ENCODE measurements around the gene GPR146. TPM values are rescaled to one million over a fixed set of nuclear protein-coding genes. Genes with fewer than 3 reads are reported as not detected.
"Not testable (repeated sequence)": the region's sequence is repeated elsewhere in the genome, so short reads cannot be mapped to it uniquely, and the experiment has no call there.

GPR146 gene
- total RNA-seq, 1 donor from 2014 or later: 224 TPM

- intact Hi-C loops (cut with DNase I): loop anchor here (2.0 kb wide), 1 partner anchor 37 kb away; no protein-coding TSS in a partner anchor
- Histone ChIP-seq H3K4me1 (peaks cover 0 to 20% of the 10 kb centered on the region in 2 donors), H3K36me3 (peaks cover 0 to 15% of the 10 kb centered on the region in 2 donors), H3K27ac (peak overlapping the region; percentile 78 to 91), H3K9me3 (no peaks in the 10 kb centered on the region), H3K27me3 (no peaks in the 10 kb centered on the region), H3K4me3 (no peak overlapping the region)
- no peak for DNase-seq (ENCODE audit: low spot score in 2 of 2)
- no peak for TF ChIP-seq CTCF (IDR thresholded peaks at IDR 0.05)
Observed at GRCh38 chr7:1029637-1030443, 14.5 kb upstream of the GPR146 start.

GRCh38 chr7:1030444-1031070, 13.8 kb upstream of the GPR146 start:
- no peak for TF ChIP-seq CTCF (IDR thresholded peaks at IDR 0.05)
- H3K27me3 ChIP-seq: no peaks in the 10 kb centered on the region
- H3K4me3 ChIP-seq: no peak overlapping the region
- DNase-seq (ENCODE audit: low spot score in 2 of 2): no peak
- peaks cover 0 to 20% of the 10 kb centered on the region in 2 donors for H3K4me1 ChIP-seq
- H3K36me3 ChIP-seq: peaks cover 0 to 9% of the 10 kb centered on the region in 2 donors
- H3K9me3 ChIP-seq: no peaks in the 10 kb centered on the region
- intact Hi-C loops (cut with DNase I): no loop called here
- no peak overlapping the region for H3K27ac ChIP-seq

- Histone ChIP-seq H3K4me1 (peaks cover 0 to 12% of the 10 kb centered on the region in 2 donors), H3K27ac (no peak overlapping the region), H3K36me3 (no peaks in the 10 kb centered on the region), H3K27me3 (no peaks in the 10 kb centered on the region), H3K9me3 (no peaks in the 10 kb centered on the region), H3K4me3 (no peak overlapping the region)
- no peak for TF ChIP-seq CTCF (IDR thresholded peaks at IDR 0.05)
- intact Hi-C loops (cut with DNase I): no loop called here
- DNase-seq (ENCODE audit: low spot score in 2 of 2): no peak
Observed at GRCh38 chr7:1031716-1032455, 12.5 kb upstream of the GPR146 start.

GRCh38 chr7:1032536-1033181, 11.7 kb upstream of the GPR146 start:
- DNase-seq (ENCODE audit: low spot score in 2 of 2): no peak
- Histone ChIP-seq H3K27ac (no peak overlapping the region), H3K36me3 (no peaks in the 10 kb centered on the region), H3K4me3 (no peak overlapping the region), H3K27me3 (no peaks in the 10 kb centered on the region), H3K9me3 (no peaks in the 10 kb centered on the region), H3K4me1 (peaks cover 0 to 7% of the 10 kb centered on the region in 2 donors)
- TF ChIP-seq CTCF (IDR thresholded peaks at IDR 0.05): no peak
- intact Hi-C loops (cut with DNase I): no loop called here

- no peak for TF ChIP-seq CTCF (IDR thresholded peaks at IDR 0.05)
- H3K27me3 ChIP-seq: no peaks in the 10 kb centered on the region
- H3K4me1 ChIP-seq: peaks cover 0 to 7% of the 10 kb centered on the region in 2 donors
- no peaks in the 10 kb centered on the region for H3K9me3 ChIP-seq
- no peak overlapping the region for H3K27ac ChIP-seq
- DNase-seq (ENCODE audit: low spot score in 2 of 2): no peak
- H3K4me3 ChIP-seq: no peak overlapping the region
- intact Hi-C loops (cut with DNase I): no loop called here
- no peaks in the 10 kb centered on the region for H3K36me3 ChIP-seq
Observed at GRCh38 chr7:1033546-1034145, 10.7 kb upstream of the GPR146 start.

- H3K27me3 ChIP-seq; DNase-seq (ENCODE audit: low spot score in 2 of 2); H3K9me3 ChIP-seq; H3K27ac ChIP-seq; intact Hi-C loops (cut with DNase I); H3K4me1 ChIP-seq; H3K36me3 ChIP-seq; H3K4me3 ChIP-seq: not testable (repeated sequence)
Observed at GRCh38 chr7:1034769-1035168, 9.6 kb upstream of the GPR146 start.

GRCh38 chr7:1036164-1036928, 8.0 kb upstream of the GPR146 start:
- H3K27ac ChIP-seq; H3K27me3 ChIP-seq; H3K4me1 ChIP-seq; H3K36me3 ChIP-seq; intact Hi-C loops (cut with DNase I); DNase-seq (ENCODE audit: low spot score in 2 of 2); H3K4me3 ChIP-seq; H3K9me3 ChIP-seq: not testable (repeated sequence)

All from ascending aorta (tissue), 2 donors.